Measurements from ENCODE around the gene FXYD6. TPM values are rescaled to one million over a fixed set of nuclear protein-coding genes. Genes with fewer than 3 reads are reported as not detected.

The FXYD6 gene
- total RNA-seq, 4 donors from 2014 or later = 2.9 to 17.7 (median 5.4) TPM

DNA sequence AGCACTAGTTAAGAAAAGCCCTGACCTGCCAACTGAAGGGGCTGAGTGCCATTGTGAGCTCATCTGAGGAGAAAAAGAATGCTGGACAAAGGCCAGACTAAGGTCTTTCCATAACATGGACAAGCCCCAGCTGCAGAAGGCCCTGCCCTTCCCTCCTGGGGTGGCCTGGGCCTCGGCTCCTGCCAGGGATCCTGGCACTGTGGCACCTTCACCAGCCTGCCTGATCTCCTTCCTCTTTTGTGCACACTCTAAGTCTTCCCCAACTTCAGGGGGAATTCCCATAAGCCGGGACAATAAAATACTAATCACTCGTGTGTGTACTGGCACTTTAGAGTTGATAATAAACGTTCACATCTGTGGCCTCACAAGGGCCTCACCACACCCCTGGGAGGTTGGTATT is 42.9 kb upstream of the FXYD6 start:
- Histone ChIP-seq H3K27me3 (no peaks in the 10 kb centered on the region), H3K4me1 (no peaks in the 10 kb centered on the region), H3K9me3 (no peaks in the 10 kb centered on the region), H3K4me3 (no peak overlapping the region), H3K36me3 (no peaks in the 10 kb centered on the region), H3K27ac (no peak overlapping the region)
- ATAC-seq (no peak), DNase-seq (no peak)
- intact Hi-C loops (cut with DNase I; ENCODE audit: low total_unique reads) (no loop called here), in situ Hi-C loops (cut with MboI; ENCODE audit: low sequenced_read_pairs in 4 of 4) (no loop called here)
- no peak for TF ChIP-seq POLR2A (IDR thresholded peaks at IDR 0.05)
- TF ChIP-seq, protein P1, sequence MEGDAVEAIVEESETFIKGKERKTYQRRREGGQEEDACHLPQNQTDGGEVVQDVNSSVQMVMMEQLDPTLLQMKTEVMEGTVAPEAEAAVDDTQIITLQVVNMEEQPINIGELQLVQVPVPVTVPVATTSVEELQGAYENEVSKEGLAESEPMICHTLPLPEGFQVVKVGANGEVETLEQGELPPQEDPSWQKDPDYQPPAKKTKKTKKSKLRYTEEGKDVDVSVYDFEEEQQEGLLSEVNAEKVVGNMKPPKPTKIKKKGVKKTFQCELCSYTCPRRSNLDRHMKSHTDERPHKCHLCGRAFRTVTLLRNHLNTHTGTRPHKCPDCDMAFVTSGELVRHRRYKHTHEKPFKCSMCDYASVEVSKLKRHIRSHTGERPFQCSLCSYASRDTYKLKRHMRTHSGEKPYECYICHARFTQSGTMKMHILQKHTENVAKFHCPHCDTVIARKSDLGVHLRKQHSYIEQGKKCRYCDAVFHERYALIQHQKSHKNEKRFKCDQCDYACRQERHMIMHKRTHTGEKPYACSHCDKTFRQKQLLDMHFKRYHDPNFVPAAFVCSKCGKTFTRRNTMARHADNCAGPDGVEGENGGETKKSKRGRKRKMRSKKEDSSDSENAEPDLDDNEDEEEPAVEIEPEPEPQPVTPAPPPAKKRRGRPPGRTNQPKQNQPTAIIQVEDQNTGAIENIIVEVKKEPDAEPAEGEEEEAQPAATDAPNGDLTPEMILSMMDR (IDR thresholded peaks at IDR 0.05 in 4 of 5, conservative IDR thresholded peaks at IDR 0.05 in 1 of 5) = no peak

DNA sequence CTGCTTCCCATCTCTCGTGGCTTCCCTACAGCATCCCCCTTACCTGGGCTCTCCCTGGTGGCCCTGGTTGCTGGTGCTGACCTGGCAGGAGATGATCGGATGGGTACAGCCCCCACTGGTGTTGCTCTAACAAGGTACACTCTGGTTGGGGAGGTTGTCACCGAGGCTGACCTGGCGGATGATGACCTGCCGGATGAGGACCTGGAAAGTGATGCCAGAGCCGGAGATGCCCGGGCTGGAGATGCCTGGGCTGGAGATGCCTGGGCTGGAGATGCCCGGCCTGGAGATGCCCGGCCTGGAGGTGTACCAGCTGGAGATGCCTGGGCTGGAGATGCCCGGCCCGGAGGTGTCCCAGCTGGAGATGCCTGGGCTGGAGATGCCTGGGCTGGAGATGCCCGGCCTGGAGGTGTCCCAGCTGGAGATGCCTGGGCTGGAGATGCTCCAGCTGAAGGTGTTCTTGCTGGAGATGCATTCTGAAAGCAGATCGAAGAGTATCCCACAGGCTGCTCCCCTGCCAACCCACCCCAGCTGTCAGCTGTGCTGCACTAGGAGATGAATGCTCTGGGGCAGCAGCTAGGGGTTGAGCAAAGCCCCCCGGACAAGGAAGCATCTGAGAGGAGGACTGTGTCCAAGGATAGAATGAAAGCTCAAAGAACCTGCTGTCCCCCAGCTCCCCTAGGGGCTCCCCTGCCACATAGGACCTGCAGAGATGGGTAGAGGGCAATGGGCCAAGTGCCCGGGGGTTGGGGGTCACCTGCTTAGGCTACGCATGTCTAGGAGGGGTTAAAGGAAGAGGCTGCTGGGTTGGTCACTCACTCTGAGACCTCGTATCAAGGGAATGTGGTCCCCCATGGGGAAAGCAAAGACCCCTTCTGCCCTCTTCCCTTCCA is 42.2 kb upstream of the FXYD6 start:
- intact Hi-C loops (cut with DNase I; ENCODE audit: low total_unique reads) = no loop called here
- in situ Hi-C loops (cut with MboI; ENCODE audit: low sequenced_read_pairs in 4 of 4) = no loop called here
- ATAC-seq (no peak), DNase-seq (no peak)
- TF ChIP-seq POLR2A (IDR thresholded peaks at IDR 0.05) = no peak
- Histone ChIP-seq H3K27me3 (no peaks in the 10 kb centered on the region), H3K27ac (no peak overlapping the region), H3K9me3 (no peaks in the 10 kb centered on the region), H3K36me3 (no peaks in the 10 kb centered on the region), H3K4me3 (no peak overlapping the region), H3K4me1 (no peaks in the 10 kb centered on the region)

DNA sequence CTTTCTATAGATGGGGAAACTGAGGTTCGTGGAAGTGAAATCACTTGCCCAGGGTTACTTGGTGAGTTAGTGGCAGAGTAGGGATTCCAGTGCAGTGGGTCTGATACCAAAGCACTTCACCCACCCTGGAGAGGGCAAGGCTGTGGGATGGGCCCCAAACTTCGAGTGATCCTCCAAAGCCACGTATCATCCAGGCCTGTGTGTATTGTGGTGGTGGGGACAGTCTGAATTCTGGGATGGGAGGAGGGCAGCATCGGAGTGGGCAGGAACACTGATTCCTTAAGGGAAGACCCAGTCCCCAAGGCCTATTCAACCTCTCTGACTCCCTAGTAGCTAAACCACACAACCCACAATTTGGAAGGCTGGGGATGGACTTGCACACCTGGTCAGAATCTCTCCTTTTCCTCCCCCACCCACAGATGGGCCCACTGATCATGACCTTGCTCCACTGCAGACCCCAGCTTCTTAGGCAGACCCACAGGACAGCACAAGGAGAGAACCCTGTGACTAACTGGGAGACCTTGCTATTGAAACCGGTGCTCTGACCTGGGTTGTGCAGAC is 41.2 kb upstream of the FXYD6 start:
- no peak for ATAC-seq

DNA sequence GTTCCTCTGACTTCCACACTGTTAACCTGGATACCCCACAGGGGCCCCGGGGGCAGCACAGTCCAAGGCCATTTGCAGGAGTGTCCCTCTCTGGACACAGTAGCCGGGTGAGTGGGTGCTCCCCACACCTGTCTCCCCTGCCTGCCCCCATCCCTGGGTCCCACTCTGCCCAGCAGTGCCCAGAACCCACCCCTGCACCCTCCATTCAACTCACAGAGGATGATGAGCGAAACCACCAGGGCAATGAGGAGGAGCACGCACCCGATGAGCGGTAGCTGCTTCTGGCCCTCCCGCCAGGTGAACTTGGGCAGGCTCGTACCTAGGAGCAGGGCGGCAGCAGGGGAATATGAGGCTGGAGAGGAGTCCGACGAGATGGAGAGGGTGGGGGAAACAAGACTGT is 40.5 kb upstream of the FXYD6 start:
- Histone ChIP-seq H3K4me3 (no peak overlapping the region), H3K27ac (no peak overlapping the region), H3K36me3 (no peaks in the 10 kb centered on the region), H3K27me3 (peaks cover 0 to 1% (median 0%) of the 10 kb centered on the region in 3 donors), H3K9me3 (no peaks in the 10 kb centered on the region), H3K4me1 (no peaks in the 10 kb centered on the region)
- in situ Hi-C loops (cut with MboI; ENCODE audit: low sequenced_read_pairs in 4 of 4) (no loop called here), intact Hi-C loops (cut with DNase I; ENCODE audit: low total_unique reads) (no loop called here)
- ATAC-seq = no peak
- no peak for DNase-seq
- no peak for TF ChIP-seq POLR2A (IDR thresholded peaks at IDR 0.05)
- TF ChIP-seq, protein P1 (IDR thresholded peaks at IDR 0.05 in 4 of 5, conservative IDR thresholded peaks at IDR 0.05 in 1 of 5) = no peak

More for the DNA sequence above, 41.2 kb upstream of the FXYD6 start:
- intact Hi-C loops (cut with DNase I; ENCODE audit: low total_unique reads) = no loop called here
- in situ Hi-C loops (cut with MboI; ENCODE audit: low sequenced_read_pairs in 4 of 4) = no loop called here
- TF ChIP-seq POLR2A (IDR thresholded peaks at IDR 0.05) = no peak
- TF ChIP-seq, protein P1 (IDR thresholded peaks at IDR 0.05 in 4 of 5, conservative IDR thresholded peaks at IDR 0.05 in 1 of 5) = no peak
- Histone ChIP-seq H3K36me3 (no peaks in the 10 kb centered on the region), H3K27me3 (no peaks in the 10 kb centered on the region), H3K4me3 (no peak overlapping the region), H3K4me1 (no peaks in the 10 kb centered on the region), H3K9me3 (no peaks in the 10 kb centered on the region), H3K27ac (no peak overlapping the region)
- DNase-seq = no peak

DNA sequence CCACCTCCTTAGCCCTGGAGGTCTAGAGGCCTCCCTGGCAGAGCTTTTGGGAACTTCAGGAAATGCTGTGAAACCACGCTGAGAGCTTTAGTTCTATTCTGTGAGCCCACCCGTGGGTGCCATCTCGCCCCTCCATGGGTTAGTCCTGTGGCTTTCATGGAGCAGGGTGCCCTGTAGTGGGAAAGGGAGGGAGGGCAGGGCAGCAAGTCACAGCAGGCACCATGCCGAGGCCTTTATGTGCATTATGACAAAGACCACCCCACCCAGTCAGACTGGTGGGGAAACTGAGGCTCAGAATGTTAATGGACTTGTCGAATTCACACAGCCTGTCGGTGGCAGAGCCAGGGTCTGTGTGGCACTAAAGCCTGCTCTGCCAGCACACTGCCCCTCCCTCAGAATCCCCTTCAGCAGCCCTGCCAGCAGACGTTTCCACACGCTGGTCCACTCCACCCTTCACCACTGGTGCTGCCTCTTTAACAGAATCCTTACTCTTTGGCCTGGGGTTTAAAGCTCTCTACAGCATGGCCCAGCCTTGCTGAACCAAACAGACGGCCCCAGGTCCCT is 39.3 kb upstream of the FXYD6 start:
- no peak overlapping the region for H3K27ac ChIP-seq
- intact Hi-C loops (cut with DNase I; ENCODE audit: low total_unique reads) = no loop called here
- H3K9me3 ChIP-seq = no peaks in the 10 kb centered on the region
- TF ChIP-seq POLR2A (IDR thresholded peaks at IDR 0.05) = no peak
- TF ChIP-seq, protein P1 (IDR thresholded peaks at IDR 0.05 in 4 of 5, conservative IDR thresholded peaks at IDR 0.05 in 1 of 5) = no peak
- no peaks in the 10 kb centered on the region for H3K4me1 ChIP-seq
- no peaks in the 10 kb centered on the region for H3K36me3 ChIP-seq
- ATAC-seq (no peak), DNase-seq (no peak)
- H3K4me3 ChIP-seq = no peak overlapping the region
- in situ Hi-C loops (cut with MboI; ENCODE audit: low sequenced_read_pairs in 4 of 4) = no loop called here
- peaks cover 0 to 3% (median 0%) of the 10 kb centered on the region in 3 donors for H3K27me3 ChIP-seq

Data from gastrocnemius medialis (tissue), 4 donors.